ENCODE results near the gene HMGB1.

The HMGB1 gene

GRCh38 chr13:30438286-30438685, 27.4 kb downstream of the HMGB1 start:
- no peak for DNase-seq
- in situ Hi-C loops (cut with MboI; ENCODE audit: low pct_unique_long_range_greater_than_20kb, low sequenced_read_pairs): no loop called here

- no peak for DNase-seq
- in situ Hi-C loops (cut with MboI; ENCODE audit: low pct_unique_long_range_greater_than_20kb, low sequenced_read_pairs): no loop called here
These were observed 28.6 kb downstream of the HMGB1 start for GRCh38 chr13:30437177-30437576.

- in situ Hi-C loops (cut with MboI; ENCODE audit: low pct_unique_long_range_greater_than_20kb, low sequenced_read_pairs): no loop called here
- no peak for DNase-seq
These were observed 29.8 kb downstream of the HMGB1 start for GRCh38 chr13:30435911-30436451.

- no peak for DNase-seq
- in situ Hi-C loops (cut with MboI; ENCODE audit: low pct_unique_long_range_greater_than_20kb, low sequenced_read_pairs): no loop called here
These were observed 34.3 kb downstream of the HMGB1 start for GRCh38 chr13:30431269-30431940.

GRCh38 chr13:30429721-30430694, 35.7 kb downstream of the HMGB1 start:
- DNase-seq: no peak
- in situ Hi-C loops (cut with MboI; ENCODE audit: low pct_unique_long_range_greater_than_20kb, low sequenced_read_pairs): no loop called here

- DNase-seq: no peak
- in situ Hi-C loops (cut with MboI; ENCODE audit: low pct_unique_long_range_greater_than_20kb, low sequenced_read_pairs): no loop called here
These were observed 36.5 kb downstream of the HMGB1 start for GRCh38 chr13:30429235-30429634.

- in situ Hi-C loops (cut with MboI; ENCODE audit: low pct_unique_long_range_greater_than_20kb, low sequenced_read_pairs): no loop called here
- DNase-seq: no peak
These were observed 41.8 kb downstream of the HMGB1 start for GRCh38 chr13:30423891-30424290.

GRCh38 chr13:30422054-30422839, 43.5 kb downstream of the HMGB1 start, which contains the start of gene UBE2L5:
UBE2L5 (plus strand) TSS chr13:30422493; CDS start chr13:30427991, 5,498 bp downstream.
- in situ Hi-C loops (cut with MboI; ENCODE audit: low pct_unique_long_range_greater_than_20kb, low sequenced_read_pairs): no loop called here
- DNase-seq: peak; percentile 61

GRCh38 chr13:30421093-30422053, 44.4 kb downstream of the HMGB1 start:
- in situ Hi-C loops (cut with MboI; ENCODE audit: low pct_unique_long_range_greater_than_20kb, low sequenced_read_pairs): no loop called here
- peak; percentile 77 for DNase-seq

GRCh38 chr13:30418717-30419459, 46.8 kb downstream of the HMGB1 start:
- DNase-seq: no peak
- in situ Hi-C loops (cut with MboI; ENCODE audit: low pct_unique_long_range_greater_than_20kb, low sequenced_read_pairs): no loop called here

- DNase-seq: no peak
- in situ Hi-C loops (cut with MboI; ENCODE audit: low pct_unique_long_range_greater_than_20kb, low sequenced_read_pairs): no loop called here
These were observed 47.5 kb downstream of the HMGB1 start for GRCh38 chr13:30418075-30418716.

GRCh38 chr13:30416471-30416870, 49.3 kb downstream of the HMGB1 start:
- in situ Hi-C loops (cut with MboI; ENCODE audit: low pct_unique_long_range_greater_than_20kb, low sequenced_read_pairs): no loop called here

GRCh38 chr13:30415430-30416030, 50.2 kb downstream of the HMGB1 start:
- in situ Hi-C loops (cut with MboI; ENCODE audit: low pct_unique_long_range_greater_than_20kb, low sequenced_read_pairs): no loop called here
- no peak for DNase-seq

More at GRCh38 chr13:30416471-30416870, 49.3 kb downstream of the HMGB1 start:
- no peak for DNase-seq

GRCh38 chr13:30413842-30414241, 51.9 kb downstream of the HMGB1 start:
- in situ Hi-C loops (cut with MboI; ENCODE audit: low pct_unique_long_range_greater_than_20kb, low sequenced_read_pairs): no loop called here

GRCh38 chr13:30412346-30412745, 53.4 kb downstream of the HMGB1 start:
- DNase-seq: no peak
- in situ Hi-C loops (cut with MboI; ENCODE audit: low pct_unique_long_range_greater_than_20kb, low sequenced_read_pairs): no loop called here

More at GRCh38 chr13:30413842-30414241, 51.9 kb downstream of the HMGB1 start:
- DNase-seq: peak; percentile 30

- in situ Hi-C loops (cut with MboI; ENCODE audit: low pct_unique_long_range_greater_than_20kb, low sequenced_read_pairs): no loop called here
These were observed 55.0 kb downstream of the HMGB1 start for GRCh38 chr13:30410705-30411125.

More at GRCh38 chr13:30410705-30411125, 55.0 kb downstream of the HMGB1 start:
- DNase-seq: no peak
